GM12801 (cell line): ENCODE results near the gene ATP4A.

Experiments
- TF ChIP-seq, protein P1 (sequence below): IDR thresholded peaks from one replicate; pipeline ENCODE4 v1.5.1; 2011; ENCODE audit warnings: control low read depth; ENCODE audit not compliant: insufficient read length; ENCODE audit errors: extremely low read depth

Gene ATP4A

DNA sequence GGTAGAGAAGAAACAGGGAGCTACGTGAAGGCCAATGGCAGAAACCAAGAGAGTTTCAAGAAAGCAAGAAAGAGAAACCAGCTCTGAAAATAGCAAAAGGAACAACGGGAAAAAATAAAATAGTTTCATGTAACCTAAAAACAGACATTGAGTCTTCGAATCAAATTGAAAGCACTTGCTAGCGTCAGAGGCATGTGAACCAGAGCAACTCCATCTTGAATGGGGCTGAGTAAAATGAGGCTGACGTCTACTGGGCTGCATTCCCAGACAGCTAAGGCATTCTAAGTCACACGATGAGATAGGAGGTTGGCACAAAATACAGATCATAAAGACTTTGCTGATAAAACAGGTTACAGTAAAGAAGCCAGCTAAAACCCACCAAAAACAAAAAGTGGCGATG lies 15.2 kb upstream of the ATP4A start:
- TF ChIP-seq, protein P1, sequence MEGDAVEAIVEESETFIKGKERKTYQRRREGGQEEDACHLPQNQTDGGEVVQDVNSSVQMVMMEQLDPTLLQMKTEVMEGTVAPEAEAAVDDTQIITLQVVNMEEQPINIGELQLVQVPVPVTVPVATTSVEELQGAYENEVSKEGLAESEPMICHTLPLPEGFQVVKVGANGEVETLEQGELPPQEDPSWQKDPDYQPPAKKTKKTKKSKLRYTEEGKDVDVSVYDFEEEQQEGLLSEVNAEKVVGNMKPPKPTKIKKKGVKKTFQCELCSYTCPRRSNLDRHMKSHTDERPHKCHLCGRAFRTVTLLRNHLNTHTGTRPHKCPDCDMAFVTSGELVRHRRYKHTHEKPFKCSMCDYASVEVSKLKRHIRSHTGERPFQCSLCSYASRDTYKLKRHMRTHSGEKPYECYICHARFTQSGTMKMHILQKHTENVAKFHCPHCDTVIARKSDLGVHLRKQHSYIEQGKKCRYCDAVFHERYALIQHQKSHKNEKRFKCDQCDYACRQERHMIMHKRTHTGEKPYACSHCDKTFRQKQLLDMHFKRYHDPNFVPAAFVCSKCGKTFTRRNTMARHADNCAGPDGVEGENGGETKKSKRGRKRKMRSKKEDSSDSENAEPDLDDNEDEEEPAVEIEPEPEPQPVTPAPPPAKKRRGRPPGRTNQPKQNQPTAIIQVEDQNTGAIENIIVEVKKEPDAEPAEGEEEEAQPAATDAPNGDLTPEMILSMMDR, result no peak

DNA sequence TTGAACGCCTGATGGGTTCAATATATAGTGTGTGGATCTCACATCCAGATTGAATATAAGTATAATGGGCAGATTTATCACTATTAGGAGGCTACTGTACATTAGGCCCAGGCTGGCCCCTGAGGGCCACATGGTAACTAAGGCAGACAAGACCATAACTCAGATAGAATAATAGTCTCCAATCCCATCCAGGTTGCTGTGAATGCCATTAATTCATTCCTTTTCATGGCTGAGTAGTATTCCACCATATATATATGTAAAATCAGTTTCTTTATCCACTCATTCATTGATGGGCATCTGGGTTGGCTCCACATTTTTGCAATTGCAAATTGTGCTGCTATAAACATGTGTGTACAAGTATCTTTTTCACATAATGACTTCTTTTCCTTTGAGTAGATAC lies 14.5 kb upstream of the ATP4A start:
- TF ChIP-seq, protein P1, result no peak

DNA sequence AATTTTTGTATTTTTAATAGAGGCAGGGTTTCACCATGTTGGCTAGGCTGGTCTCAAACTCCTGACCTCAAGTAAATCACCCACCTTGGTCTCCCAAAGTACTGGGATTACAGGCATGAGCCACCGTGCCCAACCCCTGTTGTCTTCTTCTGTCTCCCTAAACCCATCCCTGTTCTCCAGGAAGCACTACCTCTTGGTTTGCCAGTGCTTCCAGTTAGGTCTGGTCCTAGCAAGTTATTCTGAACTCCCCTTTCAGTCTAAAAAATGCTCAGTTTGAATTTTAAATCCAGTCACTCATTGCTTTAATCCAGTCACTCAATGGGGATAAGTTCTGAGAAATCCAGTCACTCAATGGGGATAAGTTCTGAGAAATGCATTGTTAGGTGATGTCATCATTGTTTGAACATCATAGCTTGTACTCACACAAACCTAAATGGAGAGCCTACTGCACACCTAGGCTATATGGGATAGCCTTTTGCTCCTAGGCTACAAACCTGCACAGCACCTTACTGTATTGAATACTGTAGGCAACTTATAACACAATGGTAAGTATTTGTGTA lies 8.0 kb upstream of the ATP4A start:
- TF ChIP-seq, protein P1, result no peak

DNA sequence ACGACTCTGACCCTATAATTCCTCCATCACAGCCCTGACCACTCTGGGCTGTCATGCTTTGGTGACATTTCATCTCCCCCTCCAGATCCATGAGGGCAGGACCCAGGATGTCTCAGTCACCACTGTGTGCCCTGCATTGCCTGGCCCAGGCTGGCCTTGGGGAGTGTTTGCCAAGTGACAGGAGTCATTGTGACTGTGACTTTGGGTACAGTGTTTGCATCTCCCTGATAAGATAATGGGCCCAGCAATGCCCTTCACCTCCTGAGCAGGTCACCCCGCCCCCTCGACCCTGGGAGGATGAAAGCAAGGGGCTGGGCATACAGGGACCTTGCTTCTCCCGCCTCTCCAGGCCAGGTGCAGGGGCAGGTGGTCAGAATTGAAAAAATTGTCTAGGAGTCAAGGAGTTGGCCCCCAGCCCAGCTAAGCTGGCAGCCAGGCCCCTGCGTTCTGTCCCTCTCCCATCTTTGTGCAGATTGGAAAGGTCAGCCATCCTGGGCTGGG lies 5.9 kb upstream of the ATP4A start:
- TF ChIP-seq, protein P1, result no peak

DNA sequence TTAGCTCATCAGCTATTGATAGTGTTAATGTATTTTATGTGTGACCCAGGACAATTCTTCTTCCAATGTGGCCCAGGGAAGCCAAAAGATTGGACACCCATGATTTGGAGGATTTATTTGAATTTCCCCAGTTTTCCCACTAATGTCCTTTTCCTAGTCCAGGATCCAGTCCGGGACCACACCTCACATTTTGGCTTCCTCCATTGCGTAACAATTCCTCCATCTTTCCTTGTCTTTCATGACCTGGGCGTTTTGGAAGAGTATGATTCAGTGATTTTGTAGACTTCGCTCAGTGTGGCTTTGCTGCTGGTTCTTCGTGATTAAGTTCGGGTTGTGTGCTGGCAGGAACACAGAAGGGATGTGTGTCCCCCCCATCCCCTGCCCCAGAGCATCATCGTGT lies 3.3 kb upstream of the ATP4A start:
- TF ChIP-seq, protein P1, result no peak

DNA sequence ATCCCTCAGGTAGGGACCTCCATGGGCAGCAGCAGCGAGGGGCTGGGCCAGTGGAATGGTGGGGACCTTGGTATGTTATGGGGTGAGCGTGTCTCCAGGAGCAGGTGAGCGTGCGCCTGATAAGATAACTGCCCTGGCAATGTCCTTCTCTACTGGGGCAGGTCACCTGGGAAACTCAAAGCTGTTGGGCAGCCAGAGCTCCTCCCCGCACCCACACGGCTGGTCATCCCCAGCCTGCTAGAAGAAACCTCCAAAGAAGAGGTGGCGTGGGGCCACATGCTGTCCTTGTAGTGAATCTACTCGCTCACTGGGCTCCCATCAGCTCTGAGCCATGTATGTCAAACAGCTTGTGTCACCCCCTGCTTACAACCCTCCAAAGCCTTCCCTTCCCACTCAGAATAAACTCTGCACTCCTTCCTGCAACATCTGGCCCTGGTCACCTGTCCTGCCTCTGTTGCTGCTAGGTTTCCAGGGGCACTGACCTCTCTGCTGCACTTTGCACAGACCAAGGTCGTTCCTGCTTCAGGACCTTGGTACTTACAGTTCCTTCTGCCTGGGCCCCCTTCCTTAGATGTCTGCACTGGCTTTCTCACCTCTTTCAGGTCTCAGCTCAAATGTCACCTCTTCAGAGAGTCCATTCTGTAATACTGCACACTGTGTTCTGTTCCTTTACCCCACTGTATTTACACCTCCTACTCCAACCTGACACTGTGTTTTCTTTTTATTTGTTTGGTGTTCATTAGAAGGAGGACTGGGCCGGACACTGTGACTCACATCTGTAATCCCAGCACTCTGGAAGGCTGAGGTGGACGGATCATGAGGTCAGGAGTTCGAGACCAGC lies 1.8 kb upstream of the ATP4A start:
- TF ChIP-seq, protein P1, result no peak

DNA sequence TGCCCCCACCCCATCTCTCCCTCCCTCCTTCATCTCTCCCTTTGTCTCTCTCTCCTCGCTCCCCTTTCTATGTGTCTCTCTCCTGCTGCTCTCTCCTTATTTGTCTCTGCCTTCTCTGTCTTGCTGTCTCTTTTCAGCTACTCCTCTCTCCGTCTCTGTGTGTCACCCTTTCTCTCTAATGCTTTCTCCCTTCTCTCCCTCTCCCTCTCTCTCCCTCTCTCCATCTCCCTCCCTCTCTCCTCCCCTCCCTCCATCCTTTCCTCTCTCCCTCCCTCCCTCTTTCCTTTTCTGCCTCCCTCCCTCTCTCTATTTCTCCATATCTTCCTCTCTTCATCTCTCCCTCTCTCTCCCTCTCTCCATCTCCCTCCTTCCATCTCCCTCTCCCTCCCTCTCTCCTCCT lies 682 bp downstream of the ATP4A start:
- TF ChIP-seq, protein P1, result no peak
